Measurements from ENCODE around the gene ZNF620.

The ZNF620 gene

GRCh38 chr3:40465111-40465407, 40.8 kb upstream of the ZNF620 start:
- Histone ChIP-seq H3K27ac (ENCODE audit: low read depth, low read length) (no peak overlapping the region), H3K9ac (ENCODE audit: low read length in 5 of 5) (no peak overlapping the region), H3K9me3 (ENCODE audit: control insufficient read depth in 5 of 5, low read length in 5 of 5) (no peaks in the 10 kb centered on the region), H3K4me1 (ENCODE audit: control insufficient read depth in 5 of 5, insufficient read depth in 5 of 5, low read length in 5 of 5) (no peaks in the 10 kb centered on the region), H3K27me3 (ENCODE audit: control insufficient read depth in 5 of 5, insufficient read depth in 4 of 5, low read length in 5 of 5) (no peaks in the 10 kb centered on the region), H3K4me3 (ENCODE audit: low read depth in 1 of 5, low read length in 5 of 5) (no peak overlapping the region), H3K36me3 (ENCODE audit: control insufficient read depth in 5 of 5, insufficient read depth in 5 of 5, low read length in 5 of 5) (peaks cover 22 to 58% (median 46%) of the 10 kb centered on the region in 5 donors)

GRCh38 chr3:40465456-40465855, 40.4 kb upstream of the ZNF620 start:
- Histone ChIP-seq H3K36me3 (ENCODE audit: control insufficient read depth in 5 of 5, insufficient read depth in 5 of 5, low read length in 5 of 5) (peaks cover 22 to 54% (median 42%) of the 10 kb centered on the region in 5 donors), H3K4me3 (ENCODE audit: low read depth in 1 of 5, low read length in 5 of 5) (no peak overlapping the region), H3K27me3 (ENCODE audit: control insufficient read depth in 5 of 5, insufficient read depth in 4 of 5, low read length in 5 of 5) (no peaks in the 10 kb centered on the region), H3K4me1 (ENCODE audit: control insufficient read depth in 5 of 5, insufficient read depth in 5 of 5, low read length in 5 of 5) (no peaks in the 10 kb centered on the region), H3K9me3 (ENCODE audit: control insufficient read depth in 5 of 5, low read length in 5 of 5) (no peaks in the 10 kb centered on the region), H3K27ac (ENCODE audit: low read depth, low read length) (no peak overlapping the region), H3K9ac (ENCODE audit: low read length in 5 of 5) (no peak overlapping the region)

DNA sequence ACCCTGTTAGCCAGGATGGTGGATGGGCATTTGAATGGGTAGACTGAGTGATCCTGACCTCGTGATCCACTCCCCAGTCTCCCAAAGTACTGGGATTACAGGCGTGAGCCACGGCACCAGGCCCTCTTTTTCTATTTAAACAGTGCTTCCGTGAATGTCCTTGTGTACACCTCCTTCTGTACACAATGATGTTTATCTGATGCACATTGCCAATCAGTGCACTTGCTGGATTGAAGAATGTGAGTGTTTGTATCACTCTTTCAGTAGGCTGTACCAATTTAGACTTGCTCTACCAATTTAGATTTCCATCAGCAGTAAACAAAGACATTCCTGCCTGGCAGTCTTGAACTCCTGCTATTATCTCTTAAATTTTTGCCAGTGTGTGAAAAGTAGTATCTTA, 37.8 kb upstream of the ZNF620 start:
- Histone ChIP-seq H3K27ac (ENCODE audit: low read depth, low read length) (no peak overlapping the region), H3K36me3 (ENCODE audit: control insufficient read depth in 5 of 5, insufficient read depth in 5 of 5, low read length in 5 of 5) (peaks cover 16 to 29% (median 25%) of the 10 kb centered on the region in 5 donors), H3K4me1 (ENCODE audit: control insufficient read depth in 5 of 5, insufficient read depth in 5 of 5, low read length in 5 of 5) (no peaks in the 10 kb centered on the region), H3K27me3 (ENCODE audit: control insufficient read depth in 5 of 5, insufficient read depth in 4 of 5, low read length in 5 of 5) (no peaks in the 10 kb centered on the region), H3K4me3 (ENCODE audit: low read depth in 1 of 5, low read length in 5 of 5) (no peak overlapping the region), H3K9me3 (ENCODE audit: control insufficient read depth in 5 of 5, low read length in 5 of 5) (no peaks in the 10 kb centered on the region), H3K9ac (ENCODE audit: low read length in 5 of 5) (no peak overlapping the region)

DNA sequence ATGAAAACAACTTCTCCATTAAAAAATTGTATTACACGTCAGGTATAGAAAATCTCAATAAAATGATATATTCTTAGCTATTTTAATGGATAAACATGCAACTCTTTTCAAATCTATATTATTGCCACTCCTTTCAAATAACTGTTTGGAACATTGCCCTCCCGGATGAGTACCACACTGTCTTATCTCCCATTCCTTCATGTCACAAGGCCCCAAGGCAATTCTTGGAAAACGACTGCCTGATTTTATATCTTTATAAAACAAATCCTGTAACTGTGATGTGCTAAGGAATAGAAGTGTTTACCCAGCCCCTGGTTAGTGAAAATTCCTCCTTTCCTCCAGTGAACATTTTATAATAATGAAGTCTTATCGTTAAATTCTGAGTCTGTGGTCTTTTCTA, 35.1 kb upstream of the ZNF620 start:
- no peak overlapping the region for H3K9ac ChIP-seq (ENCODE audit: low read length in 5 of 5)
- H3K4me1 ChIP-seq (ENCODE audit: control insufficient read depth in 5 of 5, insufficient read depth in 5 of 5, low read length in 5 of 5): no peaks in the 10 kb centered on the region
- peaks cover 0 to 5% (median 4%) of the 10 kb centered on the region in 5 donors for H3K36me3 ChIP-seq (ENCODE audit: control insufficient read depth in 5 of 5, insufficient read depth in 5 of 5, low read length in 5 of 5)
- H3K9me3 ChIP-seq (ENCODE audit: control insufficient read depth in 5 of 5, low read length in 5 of 5): no peaks in the 10 kb centered on the region
- no peak overlapping the region for H3K4me3 ChIP-seq (ENCODE audit: low read depth in 1 of 5, low read length in 5 of 5)
- no peaks in the 10 kb centered on the region for H3K27me3 ChIP-seq (ENCODE audit: control insufficient read depth in 5 of 5, insufficient read depth in 4 of 5, low read length in 5 of 5)
- H3K27ac ChIP-seq (ENCODE audit: low read depth, low read length): no peak overlapping the region

- peak within 1 kb of the TSS; percentile 92 to 96 (median 95) for H3K4me3 ChIP-seq (ENCODE audit: low read depth in 1 of 5, low read length in 5 of 5)
- peaks cover 6 to 24% (median 13%) of the 10 kb centered on the region in 5 donors for H3K36me3 ChIP-seq (ENCODE audit: control insufficient read depth in 5 of 5, insufficient read depth in 5 of 5, low read length in 5 of 5)
- no peaks in the 10 kb centered on the region for H3K27me3 ChIP-seq (ENCODE audit: control insufficient read depth in 5 of 5, insufficient read depth in 4 of 5, low read length in 5 of 5)
- peak within 1 kb of the TSS; percentile 88 to 99 (median 92) for H3K9ac ChIP-seq (ENCODE audit: low read length in 5 of 5)
- no peaks in the 10 kb centered on the region for H3K9me3 ChIP-seq (ENCODE audit: control insufficient read depth in 5 of 5, low read length in 5 of 5)
- H3K27ac ChIP-seq (ENCODE audit: low read depth, low read length): peak within 1 kb of the TSS; percentile 77
- H3K4me1 ChIP-seq (ENCODE audit: control insufficient read depth in 5 of 5, insufficient read depth in 5 of 5, low read length in 5 of 5): peaks cover 3 to 11% (median 9%) of the 10 kb centered on the region in 5 donors
Measured at GRCh38 chr3:40476478-40477470, 29.1 kb upstream of the ZNF620 start, which contains the start of gene ZNF619. ZNF619 (plus strand) TSS chr3:40477122; CDS start chr3:40477980, 858 bp downstream.

DNA sequence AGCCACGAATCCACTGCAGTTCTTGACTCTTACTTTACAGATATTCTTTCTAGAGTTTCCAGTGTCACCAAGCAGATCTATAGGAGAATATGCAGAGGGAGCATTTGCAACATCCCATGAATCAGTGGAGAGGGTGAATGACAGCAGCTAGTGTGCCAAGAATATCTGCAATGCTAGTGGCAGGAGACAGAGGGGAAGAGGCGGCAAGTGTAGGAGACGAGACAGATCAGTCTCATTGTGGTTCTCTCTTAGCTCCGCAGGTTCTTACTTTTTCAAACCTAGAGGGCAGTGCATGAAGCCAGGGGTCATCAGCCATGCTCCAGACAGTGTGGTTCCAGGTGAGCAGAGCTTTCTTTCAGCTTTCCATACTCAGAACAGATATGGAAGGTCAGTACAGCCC, 28.2 kb upstream of the ZNF620 start:
- H3K27ac ChIP-seq (ENCODE audit: low read depth, low read length): no peak overlapping the region
- H3K4me1 ChIP-seq (ENCODE audit: control insufficient read depth in 5 of 5, insufficient read depth in 5 of 5, low read length in 5 of 5): peaks cover 3 to 11% (median 9%) of the 10 kb centered on the region in 5 donors
- peaks cover 9 to 33% (median 21%) of the 10 kb centered on the region in 5 donors for H3K36me3 ChIP-seq (ENCODE audit: control insufficient read depth in 5 of 5, insufficient read depth in 5 of 5, low read length in 5 of 5)
- peak overlapping the region; percentile 88 to 99 (median 92) for H3K9ac ChIP-seq (ENCODE audit: low read length in 5 of 5)
- H3K27me3 ChIP-seq (ENCODE audit: control insufficient read depth in 5 of 5, insufficient read depth in 4 of 5, low read length in 5 of 5): no peaks in the 10 kb centered on the region
- peak overlapping the region; percentile 92 to 96 (median 95) for H3K4me3 ChIP-seq (ENCODE audit: low read depth in 1 of 5, low read length in 5 of 5)
- no peaks in the 10 kb centered on the region for H3K9me3 ChIP-seq (ENCODE audit: control insufficient read depth in 5 of 5, low read length in 5 of 5)

DNA sequence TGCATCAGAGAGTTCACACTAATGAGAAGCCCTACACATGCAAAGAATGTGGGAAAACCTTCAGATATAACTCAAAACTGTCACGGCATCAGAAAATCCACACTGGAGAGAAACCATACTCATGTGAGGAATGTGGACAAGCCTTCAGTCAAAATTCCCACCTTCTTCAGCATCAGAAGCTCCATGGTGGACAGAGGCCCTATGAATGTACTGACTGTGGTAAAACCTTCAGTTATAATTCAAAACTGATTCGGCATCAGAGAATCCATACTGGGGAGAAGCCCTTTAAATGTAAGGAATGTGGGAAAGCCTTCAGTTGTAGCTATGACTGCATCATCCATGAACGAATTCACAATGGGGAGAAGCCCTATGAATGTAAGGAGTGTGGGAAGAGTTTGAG, 18.7 kb upstream of the ZNF620 start:
- Histone ChIP-seq H3K27me3 (ENCODE audit: control insufficient read depth in 5 of 5, insufficient read depth in 4 of 5, low read length in 5 of 5) (no peaks in the 10 kb centered on the region), H3K27ac (ENCODE audit: low read depth, low read length) (no peak overlapping the region), H3K9ac (ENCODE audit: low read length in 5 of 5) (no peak overlapping the region), H3K9me3 (ENCODE audit: control insufficient read depth in 5 of 5, low read length in 5 of 5) (peaks cover 12 to 25% (median 19%) of the 10 kb centered on the region in 5 donors), H3K4me3 (ENCODE audit: low read depth in 1 of 5, low read length in 5 of 5) (peak overlapping the region in 2 of 5 donors; percentile 4 to 21), H3K36me3 (ENCODE audit: control insufficient read depth in 5 of 5, insufficient read depth in 5 of 5, low read length in 5 of 5) (peaks cover 22 to 61% (median 46%) of the 10 kb centered on the region in 5 donors), H3K4me1 (ENCODE audit: control insufficient read depth in 5 of 5, insufficient read depth in 5 of 5, low read length in 5 of 5) (peaks cover 0 to 2% (median 0%) of the 10 kb centered on the region in 5 donors)

DNA sequence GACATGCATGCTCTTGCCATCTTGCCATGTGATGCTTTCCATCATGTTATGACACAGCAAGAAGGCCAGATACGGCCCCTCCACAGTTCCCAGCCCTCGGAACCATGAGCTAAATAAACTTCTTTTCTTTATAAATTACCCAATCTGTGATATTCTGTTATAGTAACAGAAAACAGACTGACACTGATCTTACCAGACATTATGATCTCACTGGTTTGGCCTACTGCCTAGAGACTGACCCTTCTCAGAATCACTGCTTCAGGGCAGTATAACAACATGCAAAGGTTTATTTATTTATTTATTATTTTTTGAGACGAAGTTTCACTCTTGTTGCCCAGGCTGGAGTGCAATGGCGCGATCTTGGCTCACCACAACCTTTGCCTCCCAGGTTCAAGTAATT, 14.9 kb upstream of the ZNF620 start:
- Histone ChIP-seq H3K4me3 (ENCODE audit: low read depth in 1 of 5, low read length in 5 of 5) (no peak overlapping the region), H3K4me1 (ENCODE audit: control insufficient read depth in 5 of 5, insufficient read depth in 5 of 5, low read length in 5 of 5) (peaks cover 0 to 2% (median 0%) of the 10 kb centered on the region in 5 donors)

GRCh38 chr3:40494698-40495097, 11.1 kb upstream of the ZNF620 start:
- Histone ChIP-seq H3K36me3 (ENCODE audit: control insufficient read depth in 5 of 5, insufficient read depth in 5 of 5, low read length in 5 of 5) (peaks cover 0 to 2% (median 0%) of the 10 kb centered on the region in 5 donors), H3K9me3 (ENCODE audit: control insufficient read depth in 5 of 5, low read length in 5 of 5) (peaks cover 0 to 4% (median 0%) of the 10 kb centered on the region in 5 donors), H3K27me3 (ENCODE audit: control insufficient read depth in 5 of 5, insufficient read depth in 4 of 5, low read length in 5 of 5) (no peaks in the 10 kb centered on the region), H3K4me1 (ENCODE audit: control insufficient read depth in 5 of 5, insufficient read depth in 5 of 5, low read length in 5 of 5) (no peaks in the 10 kb centered on the region), H3K4me3 (ENCODE audit: low read depth in 1 of 5, low read length in 5 of 5) (no peak overlapping the region), H3K27ac (ENCODE audit: low read depth, low read length) (no peak overlapping the region), H3K9ac (ENCODE audit: low read length in 5 of 5) (no peak overlapping the region)

More for the DNA sequence above, 14.9 kb upstream of the ZNF620 start:
- H3K9me3 ChIP-seq (ENCODE audit: control insufficient read depth in 5 of 5, low read length in 5 of 5): peaks cover 12 to 25% (median 19%) of the 10 kb centered on the region in 5 donors
- no peak overlapping the region for H3K27ac ChIP-seq (ENCODE audit: low read depth, low read length)
- no peak overlapping the region for H3K9ac ChIP-seq (ENCODE audit: low read length in 5 of 5)
- no peaks in the 10 kb centered on the region for H3K27me3 ChIP-seq (ENCODE audit: control insufficient read depth in 5 of 5, insufficient read depth in 4 of 5, low read length in 5 of 5)
- H3K36me3 ChIP-seq (ENCODE audit: control insufficient read depth in 5 of 5, insufficient read depth in 5 of 5, low read length in 5 of 5): peaks cover 15 to 25% (median 22%) of the 10 kb centered on the region in 5 donors

- H3K4me1 ChIP-seq (ENCODE audit: control insufficient read depth in 5 of 5, insufficient read depth in 5 of 5, low read length in 5 of 5): no peaks in the 10 kb centered on the region
- H3K9me3 ChIP-seq (ENCODE audit: control insufficient read depth in 5 of 5, low read length in 5 of 5): no peaks in the 10 kb centered on the region
- no peak overlapping the region for H3K9ac ChIP-seq (ENCODE audit: low read length in 5 of 5)
- H3K36me3 ChIP-seq (ENCODE audit: control insufficient read depth in 5 of 5, insufficient read depth in 5 of 5, low read length in 5 of 5): no peaks in the 10 kb centered on the region
- no peak overlapping the region for H3K27ac ChIP-seq (ENCODE audit: low read depth, low read length)
- H3K4me3 ChIP-seq (ENCODE audit: low read depth in 1 of 5, low read length in 5 of 5): no peak overlapping the region
- H3K27me3 ChIP-seq (ENCODE audit: control insufficient read depth in 5 of 5, insufficient read depth in 4 of 5, low read length in 5 of 5): no peaks in the 10 kb centered on the region
Measured at GRCh38 chr3:40497288-40497687, 8.6 kb upstream of the ZNF620 start.
